DOHH2 (cell line): ENCODE results near the gene TBCK.

ENCODE experiments used
- CTCF ChIP-seq: fragments of 200-600 bp; sonication (generic); IDR thresholded peaks from one replicate; pipeline ENCODE4 v1.5.1; 2014; ENCODE audit warnings: antibody characterized with exemption, mild to moderate bottlenecking, low read depth, low read length; ENCODE audit not compliant: poor library complexity, severe bottlenecking
- EZH2phosphoT487 ChIP-seq: fragments of 200-600 bp; sonication (generic); IDR thresholded peaks from 2 replicates; pipeline ENCODE4 v1.6.1; 2017; ENCODE audit warnings: borderline replicate concordance, mild to moderate bottlenecking, antibody characterized with exemption, low read length, moderate library complexity, mixed read lengths

GRCh38 chr4:106222548-106222947 is 93.5 kb downstream of the TBCK start:
- TF ChIP-seq CTCF (no peak), EZH2phosphoT487 (no peak)
